Activated T-cell treated with anti-CD3 and anti-CD28 coated beads for 48 hours (primary cell): ENCODE measurements around the gene TYW1.
A peak's percentile ranks its signal among the peaks of the same experiment; 100 is the strongest.
"Not testable (repeated sequence)": the region's sequence is repeated elsewhere in the genome, so short reads cannot be mapped to it uniquely, and the experiment has no call there.

Source experiments
- DNase-seq: peaks from one replicate; pipeline ENCODE4 v3.0.0-alpha.2; 2020; ENCODE audit warnings: low read depth

TYW1 gene

GRCh38 chr7:66995050-66995776 lies 1.4 kb upstream of the TYW1 start, which contains the start of gene SBDS:
TSS of gene SBDS (minus strand) at chr7:66995586. CDS start at chr7:66995417, 169 bp downstream.
- peak; percentile 87 for DNase-seq

- DNase-seq = not testable (repeated sequence)
Observed at GRCh38 chr7:67000601-67001258, 4.1 kb downstream of the TYW1 start.

DNA sequence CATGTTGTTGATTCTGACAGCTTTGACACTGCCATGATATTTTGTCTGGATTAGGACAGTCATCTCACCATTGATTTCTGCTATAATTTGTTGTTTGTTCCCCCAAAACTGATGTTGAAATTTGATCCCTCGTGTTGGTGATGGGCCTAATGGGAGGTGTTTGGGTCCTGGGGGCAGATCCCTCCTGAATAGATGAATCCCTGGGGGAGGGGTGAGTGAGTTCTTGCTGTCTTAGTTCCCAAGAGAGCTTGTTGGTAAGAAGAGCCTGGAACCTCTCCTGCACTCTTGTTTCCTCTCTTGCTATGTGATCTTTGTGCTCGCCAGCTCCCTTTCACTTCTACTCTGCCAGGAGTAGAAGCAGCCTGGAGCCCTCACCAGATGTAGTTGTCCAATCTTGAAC lies 7.5 kb downstream of the TYW1 start:
- not testable (repeated sequence) for DNase-seq

GRCh38 chr7:67006965-67007364 lies 10.3 kb downstream of the TYW1 start:
- DNase-seq = no peak

DNA sequence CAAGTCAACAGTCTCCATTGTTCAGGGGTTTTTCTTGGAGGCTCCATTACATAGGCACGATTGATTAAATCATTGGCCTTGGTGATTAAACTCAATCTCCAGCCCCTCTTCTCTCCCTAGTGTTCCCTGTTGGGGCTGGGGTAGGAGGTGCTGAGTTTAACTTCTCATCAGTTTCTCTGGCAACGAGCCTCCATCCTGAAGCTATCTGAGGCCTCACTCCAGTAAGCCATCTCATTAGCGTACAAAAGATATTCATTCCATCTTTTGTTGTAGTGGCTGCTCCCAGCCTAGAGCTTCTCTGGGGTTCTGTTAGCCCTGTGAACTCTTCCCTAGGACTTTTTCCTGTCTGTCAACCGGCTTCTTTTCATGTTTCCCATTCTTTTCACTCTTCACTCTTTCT lies 11.6 kb downstream of the TYW1 start:
- no peak for DNase-seq

DNA sequence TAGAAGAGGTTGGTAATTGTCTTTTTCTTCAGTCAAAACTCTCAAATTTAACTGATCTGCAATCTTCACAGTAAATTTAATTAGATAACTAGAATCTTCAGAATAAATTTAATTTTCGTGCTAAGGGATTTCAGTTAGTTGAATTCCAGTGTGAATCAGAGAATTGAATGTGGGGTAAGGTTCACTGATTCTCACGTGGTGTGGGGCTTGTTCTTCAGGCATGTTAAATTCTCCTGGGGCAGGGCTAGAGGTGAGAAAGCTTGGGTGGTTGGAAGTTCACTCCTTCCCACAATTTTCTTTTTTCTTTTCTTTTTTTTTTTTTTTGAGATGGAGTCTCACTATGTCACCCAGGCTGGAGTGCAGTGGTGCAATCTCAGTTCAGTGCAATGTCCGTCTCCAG lies 13.0 kb downstream of the TYW1 start:
- not testable (repeated sequence) for DNase-seq

GRCh38 chr7:67014076-67014622 lies 17.5 kb downstream of the TYW1 start:
- DNase-seq = not testable (repeated sequence)

DNA sequence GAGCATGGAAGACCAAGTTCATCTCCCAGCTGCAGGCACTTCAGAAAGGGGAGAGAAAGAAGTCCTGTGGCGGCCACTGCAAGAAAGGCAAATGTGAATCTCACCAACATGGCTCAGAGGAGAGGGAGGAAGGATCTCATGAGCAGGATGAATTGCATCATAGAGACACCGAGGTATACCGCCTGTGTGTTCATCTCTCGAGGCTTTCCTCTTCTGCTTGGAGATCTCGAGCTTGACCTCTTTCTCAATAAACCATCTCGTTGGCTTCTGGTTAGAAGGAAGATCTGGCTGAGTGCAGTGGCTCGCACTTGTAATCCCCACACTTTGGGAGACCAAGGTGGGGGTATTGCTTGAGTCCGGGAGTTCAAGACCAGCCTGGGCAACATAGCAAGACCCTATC lies 21.3 kb downstream of the TYW1 start:
- not testable (repeated sequence) for DNase-seq

GRCh38 chr7:67018940-67019339 lies 22.3 kb downstream of the TYW1 start:
- DNase-seq = no peak

DNA sequence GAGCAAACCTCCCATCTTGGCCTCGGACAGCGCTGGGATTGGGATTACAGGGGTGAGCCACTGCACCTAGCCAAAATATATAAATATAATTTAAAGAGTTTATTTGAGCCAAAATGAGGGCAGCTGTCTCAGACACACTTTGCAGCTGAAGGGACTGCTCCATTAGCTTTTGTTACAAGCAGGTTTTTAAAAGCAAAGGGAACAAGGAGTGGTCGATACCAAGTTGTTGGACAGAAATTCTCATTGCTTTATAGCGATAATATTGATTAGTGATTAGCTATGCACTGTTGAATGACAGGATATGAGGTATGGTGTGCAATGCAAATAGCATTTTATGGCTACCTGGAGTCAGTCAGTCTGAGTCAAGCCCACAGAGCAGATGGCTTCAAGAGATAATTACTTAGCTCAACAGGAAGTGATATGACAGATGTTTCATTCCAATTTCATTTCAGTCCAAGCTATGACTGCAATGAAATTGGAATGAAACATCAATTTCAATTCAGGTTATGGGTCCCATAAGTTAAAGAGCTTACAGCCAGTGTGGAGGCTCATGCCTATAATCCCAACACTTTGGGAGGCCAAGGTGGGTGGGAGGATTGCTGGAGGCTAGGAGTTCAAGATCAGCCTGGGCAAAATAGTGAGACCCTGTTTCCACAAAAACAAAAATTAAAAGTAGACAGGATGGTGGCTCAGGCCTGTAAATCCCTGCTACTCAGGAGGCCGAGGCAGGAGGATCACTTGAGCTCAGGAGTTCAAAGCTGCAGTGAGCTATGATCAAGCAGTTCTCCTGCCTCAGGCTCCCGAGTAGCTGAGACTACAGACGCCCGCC lies 23.1 kb downstream of the TYW1 start:
- no peak for DNase-seq

- DNase-seq = no peak
Observed at GRCh38 chr7:67021260-67021659, 24.6 kb downstream of the TYW1 start.

DNA sequence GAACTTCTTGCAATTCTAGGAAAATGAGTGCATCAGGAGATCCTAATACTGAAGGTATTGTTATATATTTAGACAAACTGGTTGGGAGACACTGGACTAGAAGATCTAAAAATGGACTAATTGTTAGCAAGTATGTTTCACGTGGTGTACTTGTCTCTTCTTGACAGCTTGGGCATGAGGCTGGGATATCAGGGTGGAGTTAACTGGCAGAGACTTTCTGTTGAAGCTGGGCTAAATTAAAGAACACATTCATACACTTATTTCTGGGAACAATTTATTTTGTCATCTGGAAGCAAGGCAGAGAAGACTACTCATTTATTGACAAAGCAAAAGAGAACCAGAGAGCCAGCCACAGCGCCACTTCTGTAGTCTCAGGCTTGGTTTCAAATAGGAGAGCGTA lies 25.9 kb downstream of the TYW1 start:
- no peak for DNase-seq

GRCh38 chr7:67025459-67025858 lies 28.8 kb downstream of the TYW1 start:
- DNase-seq = not testable (repeated sequence)

DNA sequence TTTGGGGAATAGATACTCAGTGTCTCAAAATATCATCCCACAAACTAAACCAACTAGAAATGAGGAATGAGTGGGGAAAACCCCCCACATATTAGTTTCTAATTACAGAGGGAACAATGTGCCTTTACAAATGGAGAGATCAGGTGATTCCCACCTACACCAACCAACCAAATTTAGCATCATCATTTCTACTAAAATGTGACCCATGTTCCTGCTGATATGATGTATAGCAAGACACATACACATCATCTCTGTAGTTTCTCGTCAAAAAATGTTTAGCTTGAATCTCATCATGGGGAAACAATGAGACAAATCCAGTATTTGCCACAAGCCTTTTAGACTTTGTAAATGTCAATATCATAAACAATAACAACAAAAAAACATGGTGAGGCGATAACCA lies 35.1 kb downstream of the TYW1 start:
- DNase-seq = not testable (repeated sequence)

DNA sequence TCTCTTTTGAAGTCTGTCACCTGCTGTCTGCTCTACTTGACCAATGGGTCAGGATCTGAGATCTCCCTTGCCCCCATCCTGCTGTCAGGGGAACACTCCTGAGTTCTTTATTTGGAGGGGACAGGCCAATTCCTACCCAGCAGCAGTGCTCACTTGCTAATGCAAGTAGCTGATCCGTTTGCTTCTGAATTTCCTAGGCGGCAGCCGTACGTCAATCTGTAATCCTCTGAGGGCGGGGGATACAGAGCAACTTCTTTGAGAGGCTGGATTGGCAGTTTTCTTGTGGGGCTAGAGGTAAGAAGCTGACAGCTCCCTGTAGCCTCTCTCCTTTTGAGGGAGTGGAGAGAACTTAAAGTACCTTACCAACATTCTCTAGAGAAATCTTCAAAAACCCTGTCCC lies 36.6 kb downstream of the TYW1 start:
- no peak for DNase-seq

DNA sequence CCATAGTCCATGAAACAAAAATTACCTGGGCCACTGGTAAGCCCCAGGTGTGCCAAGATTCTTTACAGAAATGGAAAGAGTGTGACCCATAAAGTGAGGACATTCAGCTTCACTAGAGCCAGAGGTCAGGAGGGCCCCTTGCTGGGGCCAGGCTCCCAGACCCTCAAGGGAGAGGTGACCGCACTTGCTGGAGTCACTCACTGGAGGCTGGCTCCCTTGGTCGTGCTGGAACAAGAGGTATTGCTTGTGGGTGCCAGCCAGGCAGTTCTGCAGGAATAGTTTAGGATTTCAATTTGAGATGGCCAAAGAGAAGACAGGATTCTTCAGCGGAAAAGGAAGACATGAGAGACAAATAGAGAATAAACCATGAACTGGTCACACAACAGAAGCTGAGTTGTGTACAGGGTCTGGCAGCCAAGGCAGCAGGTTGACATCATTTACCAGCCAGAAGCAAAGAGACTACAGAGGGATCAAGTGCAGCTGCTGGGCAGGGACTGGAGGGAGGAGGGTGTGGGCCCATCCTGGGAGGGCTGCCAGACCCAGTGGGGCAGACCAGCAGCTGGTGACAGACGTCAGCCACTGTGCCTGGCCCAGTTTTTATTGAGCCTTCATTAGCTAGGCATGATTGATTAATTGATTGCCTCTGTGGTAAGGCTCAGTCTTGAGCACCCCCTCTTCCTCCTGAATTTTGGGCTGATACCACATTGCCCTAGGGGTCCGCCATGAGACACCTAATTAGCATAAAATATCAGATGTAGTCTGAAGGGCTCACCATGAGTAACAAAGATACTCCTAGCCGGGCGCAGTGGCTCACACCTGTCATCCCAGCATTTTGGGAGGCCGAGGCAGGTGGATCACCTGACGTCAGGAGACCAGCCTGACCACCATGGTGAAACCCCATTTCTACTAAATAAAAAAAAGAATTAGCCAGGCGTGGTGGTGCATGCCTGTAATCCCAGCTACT lies 40.1 kb downstream of the TYW1 start:
- DNase-seq = not testable (repeated sequence)

DNA sequence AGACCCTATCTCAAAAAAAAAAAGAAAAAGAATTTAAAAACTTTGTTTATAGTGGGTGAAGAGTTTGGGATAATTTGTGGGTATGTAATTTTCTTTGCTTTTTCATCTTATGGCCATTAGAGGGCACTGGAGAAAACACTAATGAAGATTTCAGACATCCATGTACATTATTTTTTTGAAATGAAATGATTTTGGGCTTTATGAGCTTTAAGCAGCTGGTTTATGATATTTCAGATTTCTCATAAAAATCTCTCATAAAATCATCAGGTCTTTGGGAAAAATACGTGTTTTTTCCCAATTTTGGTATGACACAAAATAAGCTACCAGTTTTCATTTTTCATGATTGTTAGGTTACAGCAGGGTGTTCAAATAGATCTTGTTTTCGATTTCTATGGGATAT lies 44.2 kb downstream of the TYW1 start:
- DNase-seq = not testable (repeated sequence)

- not testable (repeated sequence) for DNase-seq
Observed at GRCh38 chr7:67042781-67043558, 46.3 kb downstream of the TYW1 start.

- DNase-seq = not testable (repeated sequence)
Observed at GRCh38 chr7:67043559-67043930, 46.9 kb downstream of the TYW1 start.

DNA sequence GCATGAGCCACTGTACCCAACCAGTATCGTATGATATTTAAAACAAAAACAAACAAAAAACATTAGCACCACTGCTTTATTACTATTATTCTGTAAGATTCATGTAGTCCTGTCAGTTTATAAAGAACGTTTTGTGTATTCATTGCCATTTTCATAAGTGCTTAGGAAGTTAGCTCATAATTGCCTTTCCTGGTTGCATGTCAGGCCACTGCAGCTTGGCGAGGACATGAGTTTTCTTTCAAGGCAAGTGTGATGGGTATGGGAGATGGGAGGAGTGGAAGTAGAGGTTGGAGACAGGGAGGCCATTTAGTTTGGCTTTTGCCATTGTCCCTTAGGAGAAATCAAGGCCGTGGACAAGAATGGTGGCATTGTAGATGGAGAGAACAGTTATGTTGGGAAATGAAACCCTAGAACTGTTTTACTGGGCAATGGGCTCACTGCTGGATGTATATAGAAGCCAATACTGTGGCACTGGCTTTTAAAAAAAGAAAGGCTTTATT lies 48.9 kb downstream of the TYW1 start:
- no peak for DNase-seq
